ENCODE data around the gene NPHP1. TPM values are rescaled to one million over a fixed set of nuclear protein-coding genes. Genes with fewer than 3 reads are reported as not detected.

The NPHP1 gene
- total and polyA plus RNA-seq, 2 of the 8 experiments (the other 6 are each of a cell fraction or from before 2014, with no cell fraction given): 1.4 to 2.8 TPM

DNA sequence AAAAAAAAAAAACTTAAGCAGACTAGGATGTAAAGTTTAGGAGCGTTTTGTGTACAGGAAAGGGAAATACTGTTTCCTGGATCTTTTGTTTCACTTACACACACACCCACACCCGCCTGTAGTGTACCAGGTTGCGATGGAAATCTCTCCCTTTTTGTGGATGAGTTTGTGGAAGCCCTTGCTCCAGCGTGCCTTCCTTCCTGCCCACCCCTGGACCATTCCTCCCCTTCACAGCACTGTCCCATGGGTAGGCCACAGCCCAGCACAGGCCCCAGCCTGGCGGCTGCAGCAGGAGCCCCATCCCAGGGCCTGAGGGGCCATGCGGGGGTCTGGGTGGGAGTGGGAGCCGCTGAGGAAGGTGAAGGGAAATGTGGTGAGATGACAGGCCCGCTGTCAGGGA lies 104.3 kb downstream of the NPHP1 start:
- 86% methylated on average over 4 of the region's 8 CpGs; no CpG with 5 or more reads in 1 of the 2 experiments for WGBS, 2 experiments (ENCODE audit: extremely low coverage in 1 of 2, insufficient coverage in 1 of 2, insufficient read length in 1 of 2, insufficient replicate concordance in 2 of 2, low coverage in 1 of 2, low lambda C conversion rate in 2 of 2, missing lambda C conversion rate in 1 of 2)
- Histone ChIP-seq H3K36me3 (ENCODE audit: control insufficient read depth in 2 of 4, insufficient read depth in 4 of 4, low read length in 3 of 4) (no peaks in the 10 kb centered on the region), H3K79me2 (ENCODE audit: control insufficient read depth in 1 of 2, insufficient read depth in 2 of 2, low read length in 2 of 2) (no peaks in the 10 kb centered on the region), H3K18ac (ENCODE audit: extremely low read depth, low read length) (no peak overlapping the region), H2BK5ac (ENCODE audit: low read depth, low read length) (no peak overlapping the region), H3K79me1 (ENCODE audit: low read depth, low read length) (no peaks in the 10 kb centered on the region), H3K23me2 (ENCODE audit: low read depth, low read length) (no peaks in the 10 kb centered on the region), H2AK5ac (ENCODE audit: low read depth, low read length) (no peak overlapping the region), H4K20me1 (replicated peaks in 1 of 2; ENCODE audit: control insufficient read depth in 1 of 2, insufficient read depth in 2 of 2, low read length in 2 of 2) (no peaks in the 10 kb centered on the region), H3K9me3 (ENCODE audit: insufficient read depth in 2 of 2, low read depth in 1 of 2, low read length in 1 of 2) (no peaks in the 10 kb centered on the region), H3K56ac (replicated peaks; ENCODE audit: insufficient read length, low read depth, low read length) (no peak overlapping the region), H4K8ac (ENCODE audit: extremely low read depth, insufficient read depth, low read length) (no peak overlapping the region), H3K4ac (replicated peaks; ENCODE audit: insufficient read length, low read depth, low read length) (no peak overlapping the region), H3K4me1 (replicated peaks in 1 of 4; ENCODE audit: control insufficient read depth in 3 of 4, insufficient read depth in 4 of 4, low read length in 3 of 4) (no peaks in the 10 kb centered on the region; a peak in 2 of 7 replicates), H4K5ac (ENCODE audit: insufficient read length, low read depth, low read length) (no peak overlapping the region), H2BK12ac (ENCODE audit: low read depth, low read length) (no peak overlapping the region), H2AFZ (ENCODE audit: low read length) (no peak overlapping the region), H3K9ac (replicated peaks in 1 of 4; ENCODE audit: extremely low read depth in 1 of 4, low read depth in 3 of 4, low read length in 3 of 4) (no peak overlapping the region), H3K27ac (ENCODE audit: low read depth, low read length) (no peak overlapping the region), H2BK20ac (ENCODE audit: low read length) (no peak overlapping the region), H4K91ac (replicated peaks; ENCODE audit: insufficient read length, low read length) (no peak overlapping the region), H2BK15ac (ENCODE audit: low read length) (no peak overlapping the region), H3K27me3 (replicated peaks in 1 of 4; ENCODE audit: control insufficient read depth in 3 of 4, extremely low read depth in 1 of 4, insufficient read depth in 3 of 4, low read length in 3 of 4) (no peaks in the 10 kb centered on the region), H3K23ac (ENCODE audit: insufficient read length) (no peak overlapping the region), H3K4me3 (ENCODE audit: extremely low read depth in 1 of 4, insufficient read depth in 2 of 4, low read depth in 3 of 4, low read length in 4 of 4) (no peak overlapping the region), H2BK120ac (replicated peaks; ENCODE audit: low read depth, low read length) (no peak overlapping the region), H3K4me2 (ENCODE audit: insufficient read depth in 1 of 2, low read depth in 2 of 2, low read length in 2 of 2) (no peak overlapping the region), H3K14ac (ENCODE audit: insufficient read length) (no peak overlapping the region)
- POLR2A ChIA-PET (ENCODE audit: partially characterized antibody): no interaction called here
- no peak for DNase-seq (ENCODE audit: low read depth in 1 of 2, low spot score in 2 of 2)
- TF ChIP-seq EP300 (IDR thresholded peaks at IDR 0.05; ENCODE audit: borderline replicate concordance in 1 of 2, low read depth in 2 of 2, low read length in 2 of 2) (no peak), PHF8 (conservative IDR thresholded peaks at IDR 0.05; ENCODE audit: low read depth, low read length) (no peak), SAP30 (IDR thresholded peaks at IDR 0.05; ENCODE audit: insufficient read depth, insufficient replicate concordance, low read length) (no peak), CTBP2 (IDR thresholded peaks at IDR 0.05; ENCODE audit: borderline replicate concordance, insufficient read depth, insufficient read length, low read length) (no peak)
- TF ChIP-seq, protein P1, sequence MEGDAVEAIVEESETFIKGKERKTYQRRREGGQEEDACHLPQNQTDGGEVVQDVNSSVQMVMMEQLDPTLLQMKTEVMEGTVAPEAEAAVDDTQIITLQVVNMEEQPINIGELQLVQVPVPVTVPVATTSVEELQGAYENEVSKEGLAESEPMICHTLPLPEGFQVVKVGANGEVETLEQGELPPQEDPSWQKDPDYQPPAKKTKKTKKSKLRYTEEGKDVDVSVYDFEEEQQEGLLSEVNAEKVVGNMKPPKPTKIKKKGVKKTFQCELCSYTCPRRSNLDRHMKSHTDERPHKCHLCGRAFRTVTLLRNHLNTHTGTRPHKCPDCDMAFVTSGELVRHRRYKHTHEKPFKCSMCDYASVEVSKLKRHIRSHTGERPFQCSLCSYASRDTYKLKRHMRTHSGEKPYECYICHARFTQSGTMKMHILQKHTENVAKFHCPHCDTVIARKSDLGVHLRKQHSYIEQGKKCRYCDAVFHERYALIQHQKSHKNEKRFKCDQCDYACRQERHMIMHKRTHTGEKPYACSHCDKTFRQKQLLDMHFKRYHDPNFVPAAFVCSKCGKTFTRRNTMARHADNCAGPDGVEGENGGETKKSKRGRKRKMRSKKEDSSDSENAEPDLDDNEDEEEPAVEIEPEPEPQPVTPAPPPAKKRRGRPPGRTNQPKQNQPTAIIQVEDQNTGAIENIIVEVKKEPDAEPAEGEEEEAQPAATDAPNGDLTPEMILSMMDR (IDR thresholded peaks at IDR 0.05; ENCODE audit: control extremely low read depth in 1 of 3, insufficient read depth in 1 of 3, low read depth in 1 of 3, low read length in 3 of 3): no peak
- TF ChIP-seq, protein P2, sequence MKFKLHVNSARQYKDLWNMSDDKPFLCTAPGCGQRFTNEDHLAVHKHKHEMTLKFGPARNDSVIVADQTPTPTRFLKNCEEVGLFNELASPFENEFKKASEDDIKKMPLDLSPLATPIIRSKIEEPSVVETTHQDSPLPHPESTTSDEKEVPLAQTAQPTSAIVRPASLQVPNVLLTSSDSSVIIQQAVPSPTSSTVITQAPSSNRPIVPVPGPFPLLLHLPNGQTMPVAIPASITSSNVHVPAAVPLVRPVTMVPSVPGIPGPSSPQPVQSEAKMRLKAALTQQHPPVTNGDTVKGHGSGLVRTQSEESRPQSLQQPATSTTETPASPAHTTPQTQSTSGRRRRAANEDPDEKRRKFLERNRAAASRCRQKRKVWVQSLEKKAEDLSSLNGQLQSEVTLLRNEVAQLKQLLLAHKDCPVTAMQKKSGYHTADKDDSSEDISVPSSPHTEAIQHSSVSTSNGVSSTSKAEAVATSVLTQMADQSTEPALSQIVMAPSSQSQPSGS (IDR thresholded peaks at IDR 0.05; ENCODE audit: low read length): no peak
- CTCF ChIA-PET (ENCODE audit: partially characterized antibody): interaction anchor here (1.5 kb wide), 1 partner anchor 8 kb away, joined by 3 read pairs; no protein-coding TSS in a partner anchor
- FAIRE-seq: no peak
